RWPE2 (cell line): Measurements from ENCODE around the gene SEC61G.

Experiments used
- ATAC-seq: fragments of 200-7000 bp; cut with Tn5 transposase; 3 replicates; pipeline ENCODE4 v1.9.1; 2021; ENCODE audit warnings: low read depth
- DNase-seq: peaks from one replicate; pipeline ENCODE4 v3.0.0-alpha.2; 2020; ENCODE audit warnings: low spot score
- H3K27ac ChIP-seq: fragments of 450-650 bp; 2 replicates; pipeline ENCODE4 v1.5.1; 2017; ENCODE audit warnings: mild to moderate bottlenecking; ENCODE audit not compliant: poor library complexity, severe bottlenecking
- H3K27me3 ChIP-seq: fragments of 250-450 bp; sonication (Bioruptor Pico); 2 replicates; pipeline ENCODE4 v1.5.1; 2021; ENCODE audit warnings: mild to moderate bottlenecking, moderate library complexity; ENCODE audit not compliant: insufficient read depth, poor library complexity, severe bottlenecking
- H3K36me3 ChIP-seq: fragments of 250-450 bp; sonication (Bioruptor Pico); 2 replicates; pipeline ENCODE4 v1.5.1; 2020; ENCODE audit warnings: low read depth, mild to moderate bottlenecking, moderate library complexity
- H3K4me1 ChIP-seq: fragments of 250-450 bp; sonication (Bioruptor Pico); 2 replicates; pipeline ENCODE4 v1.5.1; 2021; ENCODE audit warnings: mild to moderate bottlenecking, moderate library complexity; ENCODE audit not compliant: insufficient read depth, poor library complexity, severe bottlenecking
- H3K4me3 ChIP-seq: fragments of 250-450 bp; sonication (Bioruptor Pico); 2 replicates; pipeline ENCODE4 v1.5.1; 2021; ENCODE audit warnings: mild to moderate bottlenecking, moderate library complexity; ENCODE audit not compliant: severe bottlenecking
- H3K9me3 ChIP-seq: fragments of 250-450 bp; sonication (Bioruptor Pico); 2 replicates; pipeline ENCODE4 v1.5.1; 2021; ENCODE audit warnings: mild to moderate bottlenecking, moderate library complexity; ENCODE audit not compliant: severe bottlenecking
- TF ChIP-seq, protein P1 (sequence below): fragments of 450-650 bp; IDR thresholded peaks from one replicate; pipeline ENCODE4 v1.5.1; 2017; ENCODE audit warnings: mild to moderate bottlenecking, moderate library complexity; ENCODE audit not compliant: poor library complexity, severe bottlenecking

Gene SEC61G

DNA sequence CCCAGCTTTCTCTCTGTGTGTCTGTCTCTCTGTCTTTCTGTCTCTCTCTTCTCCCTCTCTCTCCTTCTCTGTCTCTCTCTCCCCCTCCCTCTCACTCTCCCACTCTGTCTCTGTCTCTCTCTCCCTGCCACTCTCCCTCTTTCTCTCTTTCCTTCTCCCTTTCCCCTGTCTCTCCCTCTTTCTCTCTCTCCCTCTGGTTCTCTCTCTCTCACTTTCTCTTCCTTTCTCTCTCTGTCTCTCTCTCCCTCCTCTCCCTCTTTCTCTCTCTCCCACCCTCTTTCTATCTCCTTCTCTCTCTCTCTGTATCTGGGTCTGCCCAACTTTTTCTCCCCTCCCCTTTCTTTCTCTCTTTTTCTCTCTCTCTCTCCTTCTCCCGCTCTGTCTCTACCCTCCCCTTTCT lies 36.5 kb downstream of the SEC61G start:
- TF ChIP-seq, protein P1, sequence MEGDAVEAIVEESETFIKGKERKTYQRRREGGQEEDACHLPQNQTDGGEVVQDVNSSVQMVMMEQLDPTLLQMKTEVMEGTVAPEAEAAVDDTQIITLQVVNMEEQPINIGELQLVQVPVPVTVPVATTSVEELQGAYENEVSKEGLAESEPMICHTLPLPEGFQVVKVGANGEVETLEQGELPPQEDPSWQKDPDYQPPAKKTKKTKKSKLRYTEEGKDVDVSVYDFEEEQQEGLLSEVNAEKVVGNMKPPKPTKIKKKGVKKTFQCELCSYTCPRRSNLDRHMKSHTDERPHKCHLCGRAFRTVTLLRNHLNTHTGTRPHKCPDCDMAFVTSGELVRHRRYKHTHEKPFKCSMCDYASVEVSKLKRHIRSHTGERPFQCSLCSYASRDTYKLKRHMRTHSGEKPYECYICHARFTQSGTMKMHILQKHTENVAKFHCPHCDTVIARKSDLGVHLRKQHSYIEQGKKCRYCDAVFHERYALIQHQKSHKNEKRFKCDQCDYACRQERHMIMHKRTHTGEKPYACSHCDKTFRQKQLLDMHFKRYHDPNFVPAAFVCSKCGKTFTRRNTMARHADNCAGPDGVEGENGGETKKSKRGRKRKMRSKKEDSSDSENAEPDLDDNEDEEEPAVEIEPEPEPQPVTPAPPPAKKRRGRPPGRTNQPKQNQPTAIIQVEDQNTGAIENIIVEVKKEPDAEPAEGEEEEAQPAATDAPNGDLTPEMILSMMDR = no peak
- DNase-seq (no peak), ATAC-seq (no peak)
- H3K27ac ChIP-seq = no peak overlapping the region
- no peak overlapping the region for H3K4me3 ChIP-seq
- H3K4me1 ChIP-seq = no peaks in the 10 kb centered on the region
- H3K27me3 ChIP-seq = peaks cover 16% of the 10 kb centered on the region
- H3K36me3 ChIP-seq = no peaks in the 10 kb centered on the region
- no peaks in the 10 kb centered on the region for H3K9me3 ChIP-seq

- TF ChIP-seq, protein P1 = no peak
- H3K9me3 ChIP-seq = no peaks in the 10 kb centered on the region
- ATAC-seq (peak; percentile 35; the same call in 1 of the 3 replicates), DNase-seq (no peak)
- H3K27ac ChIP-seq = no peak overlapping the region
- H3K4me1 ChIP-seq = no peaks in the 10 kb centered on the region
- no peak overlapping the region for H3K4me3 ChIP-seq
- H3K36me3 ChIP-seq = no peaks in the 10 kb centered on the region
- peaks cover 16% of the 10 kb centered on the region for H3K27me3 ChIP-seq
Measured at GRCh38 chr7:54722026-54722425, 37.0 kb downstream of the SEC61G start.

GRCh38 chr7:54719974-54720373 lies 39.0 kb downstream of the SEC61G start:
- peak; percentile 36; the same call in 2 of the 3 replicates for ATAC-seq
- Histone ChIP-seq H3K27me3 (peaks cover 16% of the 10 kb centered on the region), H3K36me3 (no peaks in the 10 kb centered on the region), H3K9me3 (no peaks in the 10 kb centered on the region), H3K4me3 (no peak overlapping the region), H3K27ac (no peak overlapping the region), H3K4me1 (no peaks in the 10 kb centered on the region)
- TF ChIP-seq, protein P1 = no peak
- no peak for DNase-seq

DNA sequence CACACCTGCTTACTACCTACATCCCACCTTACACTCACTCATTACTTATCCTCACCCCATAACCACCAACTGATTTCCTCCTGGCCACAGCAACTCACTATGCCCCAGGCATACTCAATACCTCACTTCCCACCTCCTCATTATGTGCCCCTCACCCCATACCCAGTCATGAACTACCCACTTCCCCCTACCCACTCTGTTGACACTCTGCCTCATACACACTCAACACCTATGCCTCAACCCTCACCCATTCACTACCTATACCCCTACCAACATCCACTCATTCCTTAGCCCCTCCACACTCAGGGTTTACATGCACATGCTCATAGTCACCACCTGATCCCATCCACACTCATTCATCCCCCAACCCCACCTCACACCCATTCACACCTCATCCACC lies 39.6 kb downstream of the SEC61G start:
- Histone ChIP-seq H3K9me3 (no peaks in the 10 kb centered on the region), H3K4me1 (no peaks in the 10 kb centered on the region), H3K27ac (no peak overlapping the region), H3K36me3 (no peaks in the 10 kb centered on the region), H3K4me3 (no peak overlapping the region), H3K27me3 (peaks cover 14% of the 10 kb centered on the region)
- ATAC-seq = no peak
- TF ChIP-seq, protein P1 = no peak
- DNase-seq = no peak

DNA sequence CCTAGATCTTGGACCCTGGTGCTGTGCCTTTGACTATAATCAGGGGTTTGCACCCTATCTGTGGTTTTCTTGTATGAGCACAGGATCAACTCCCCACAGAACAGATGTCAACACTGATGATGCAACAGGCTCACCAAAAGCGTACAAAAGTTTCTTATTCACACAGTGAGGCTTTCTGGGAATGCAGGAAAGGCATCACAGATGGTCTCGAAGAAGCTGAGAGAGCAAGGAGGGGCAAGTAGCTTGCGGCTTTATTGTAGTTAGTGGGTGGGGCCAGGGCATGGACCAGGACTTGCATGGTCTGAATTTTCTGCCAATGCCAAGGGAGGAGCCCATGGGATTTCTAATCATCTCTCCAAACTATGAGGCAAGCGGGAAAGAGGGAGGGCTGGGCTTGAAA lies 46.2 kb downstream of the SEC61G start:
- no peaks in the 10 kb centered on the region for H3K36me3 ChIP-seq
- ATAC-seq (no peak), DNase-seq (no peak)

More for the DNA sequence above, 46.2 kb downstream of the SEC61G start:
- TF ChIP-seq, protein P1 = no peak
- no peaks in the 10 kb centered on the region for H3K9me3 ChIP-seq
- no peak overlapping the region for H3K4me3 ChIP-seq
- peaks cover 7% of the 10 kb centered on the region for H3K27me3 ChIP-seq
- H3K27ac ChIP-seq = no peak overlapping the region
- H3K4me1 ChIP-seq = no peaks in the 10 kb centered on the region
